Measurements from ENCODE around the gene RIC8A.

The RIC8A gene

GRCh38 chr11:198236-198806, 9.2 kb upstream of the RIC8A start:
- no peak for TF ChIP-seq CTCF (conservative IDR thresholded peaks at IDR 0.05)
- no peak for TF ChIP-seq ZFX (IDR thresholded peaks at IDR 0.05)
- no peak overlapping the region for H3K27ac ChIP-seq

- TF ChIP-seq ZFX (IDR thresholded peaks at IDR 0.05), result no peak
- TF ChIP-seq CTCF (conservative IDR thresholded peaks at IDR 0.05), result no peak
Measured at GRCh38 chr11:199004-199581, 8.4 kb upstream of the RIC8A start.

GRCh38 chr11:199782-200181, 7.7 kb upstream of the RIC8A start:
- no peak overlapping the region for H3K27ac ChIP-seq
- TF ChIP-seq ZFX (IDR thresholded peaks at IDR 0.05), result no peak
- TF ChIP-seq CTCF (conservative IDR thresholded peaks at IDR 0.05), result no peak

More at GRCh38 chr11:199004-199581, 8.4 kb upstream of the RIC8A start:
- H3K27ac ChIP-seq, result no peak overlapping the region

- no peak overlapping the region for H3K27ac ChIP-seq
- TF ChIP-seq ZFX (IDR thresholded peaks at IDR 0.05) (no peak), CTCF (conservative IDR thresholded peaks at IDR 0.05) (no peak)
Measured at GRCh38 chr11:200224-201003, 7.1 kb upstream of the RIC8A start.

GRCh38 chr11:201966-202365, 5.5 kb upstream of the RIC8A start:
- H3K27ac ChIP-seq, result no peak overlapping the region
- TF ChIP-seq CTCF (conservative IDR thresholded peaks at IDR 0.05) (no peak), ZFX (IDR thresholded peaks at IDR 0.05) (no peak)

GRCh38 chr11:202490-202889, 5.0 kb upstream of the RIC8A start:
- H3K27ac ChIP-seq, result no peak overlapping the region
- TF ChIP-seq ZFX (IDR thresholded peaks at IDR 0.05) (no peak), CTCF (conservative IDR thresholded peaks at IDR 0.05) (no peak)

Data from C4-2B (cell line).